A172 (cell line): ENCODE results near the gene PIK3CG. TPM values are rescaled to one million over a fixed set of nuclear protein-coding genes. Genes with fewer than 3 reads are reported as not detected.
"Not testable (repeated sequence)": the region's sequence is repeated elsewhere in the genome, so short reads cannot be mapped to it uniquely, and the experiment has no call there.

Experiments used
- DNase-seq: peaks from one replicate; pipeline ENCODE4 v3.0.0-alpha.2; 2015; ENCODE audit warnings: low spot score
- total RNA-seq: library from RNA; depleted of rRNA; stranded (reverse); fragments of >200 nt; shearing (Covaris generic); gene quantifications from 2 replicates; pipeline ENCODE4 v1.2.3, GENCODE V29; 2014; rRNA removed

The PIK3CG gene
- 4.7 and 5.4 TPM in 2 replicates for total RNA-seq

- no peak for DNase-seq
Measured at GRCh38 chr7:106865130-106866041, at the start of gene PIK3CG. TSS of gene PIK3CG (plus strand) at chr7:106865282. CDS start at chr7:106867562, 2,280 bp downstream.

- DNase-seq: no peak
Measured at GRCh38 chr7:106817098-106817497, 48.0 kb upstream of the PIK3CG start.

GRCh38 chr7:106818736-106819135 is 46.3 kb upstream of the PIK3CG start:
- peak; percentile 38 for DNase-seq

GRCh38 chr7:106819546-106819945 is 45.5 kb upstream of the PIK3CG start:
- DNase-seq: no peak

- DNase-seq: no peak
Measured at GRCh38 chr7:106820321-106821217, 44.5 kb upstream of the PIK3CG start.

- DNase-seq: peak; percentile 27
Measured at GRCh38 chr7:106823631-106824030, 41.5 kb upstream of the PIK3CG start.

- DNase-seq: peak; percentile 39
Measured at GRCh38 chr7:106824458-106824857, 40.6 kb upstream of the PIK3CG start.

GRCh38 chr7:106827626-106828025 is 37.5 kb upstream of the PIK3CG start:
- DNase-seq: no peak

- DNase-seq: no peak
Measured at GRCh38 chr7:106829496-106829895, 35.6 kb upstream of the PIK3CG start.

- DNase-seq: not testable (repeated sequence)
Measured at GRCh38 chr7:106830896-106831295, 34.2 kb upstream of the PIK3CG start.

GRCh38 chr7:106836816-106837215 is 28.3 kb upstream of the PIK3CG start:
- no peak for DNase-seq

GRCh38 chr7:106839511-106839910 is 25.6 kb upstream of the PIK3CG start:
- no peak for DNase-seq

GRCh38 chr7:106840342-106840741 is 24.7 kb upstream of the PIK3CG start:
- DNase-seq: peak; percentile 76

GRCh38 chr7:106841896-106842390 is 23.1 kb upstream of the PIK3CG start:
- no peak for DNase-seq

GRCh38 chr7:106844279-106844997 is 20.6 kb upstream of the PIK3CG start:
- no peak for DNase-seq

- DNase-seq: no peak
Measured at GRCh38 chr7:106848049-106848448, 17.0 kb upstream of the PIK3CG start.

GRCh38 chr7:106848851-106849442 is 16.1 kb upstream of the PIK3CG start:
- peak; percentile 93 for DNase-seq

GRCh38 chr7:106851632-106852031 is 13.4 kb upstream of the PIK3CG start:
- not testable (repeated sequence) for DNase-seq

- DNase-seq: no peak
Measured at GRCh38 chr7:106853250-106853908, 11.7 kb upstream of the PIK3CG start.

- no peak for DNase-seq
Measured at GRCh38 chr7:106855540-106856132, 9.4 kb upstream of the PIK3CG start.
